WERI-Rb-1 (cell line): ENCODE data around the gene SEC31A.

Experiments used
- DNase-seq: peaks from one replicate; pipeline ENCODE4 v3.0.0-alpha.2; 2020
- H3K27ac ChIP-seq: fragments of 250-450 bp; sonication (Bioruptor Pico); 2 replicates; pipeline ENCODE4 v1.5.1; 2020; ENCODE audit warnings: mild to moderate bottlenecking, moderate library complexity
- H3K27me3 ChIP-seq: fragments of 250-450 bp; sonication (Bioruptor Pico); 2 replicates; pipeline ENCODE4 v1.5.1; 2021; ENCODE audit warnings: mild to moderate bottlenecking, low read depth, moderate library complexity; ENCODE audit not compliant: insufficient read depth, severe bottlenecking
- H3K36me3 ChIP-seq: fragments of 250-450 bp; sonication (Bioruptor Pico); 2 replicates; pipeline ENCODE4 v1.5.1; 2020; ENCODE audit warnings: mild to moderate bottlenecking, moderate library complexity
- H3K4me3 ChIP-seq: 2 replicates; pipeline ENCODE4 v1.5.1; 2011; ENCODE audit warnings: low read depth, mild to moderate bottlenecking, control low read depth, low read length
- H3K9me3 ChIP-seq: fragments of 250-450 bp; sonication (Bioruptor Pico); 2 replicates; pipeline ENCODE4 v1.5.1; 2021; ENCODE audit warnings: mild to moderate bottlenecking, moderate library complexity; ENCODE audit not compliant: severe bottlenecking
- CTCF ChIP-seq: IDR thresholded peaks from 2 replicates; pipeline ENCODE4 v1.5.1; 2011; ENCODE audit warnings: low read depth, mild to moderate bottlenecking, control low read depth, inconsistent platforms, low read length

SEC31A gene

GRCh38 chr4:82899374-82900065 is 8.6 kb upstream of the SEC31A start:
- peak overlapping the region; percentile 100 for H3K4me3 ChIP-seq
- no peak for TF ChIP-seq CTCF
- peak overlapping the region; percentile 94 for H3K27ac ChIP-seq
- H3K27me3 ChIP-seq, result no peaks in the 10 kb centered on the region
- no peak for DNase-seq
- no peaks in the 10 kb centered on the region for H3K9me3 ChIP-seq
- peaks cover 50% of the 10 kb centered on the region for H3K36me3 ChIP-seq

- Histone ChIP-seq H3K27ac (no peak overlapping the region), H3K36me3 (peaks cover 58% of the 10 kb centered on the region), H3K27me3 (no peaks in the 10 kb centered on the region), H3K4me3 (peak overlapping the region; percentile 100), H3K9me3 (no peaks in the 10 kb centered on the region)
- no peak for DNase-seq
- TF ChIP-seq CTCF, result no peak
These were observed 7.6 kb upstream of the SEC31A start for GRCh38 chr4:82898322-82899243.

GRCh38 chr4:82896755-82897154 is 5.8 kb upstream of the SEC31A start:
- no peaks in the 10 kb centered on the region for H3K9me3 ChIP-seq
- H3K27ac ChIP-seq, result no peak overlapping the region
- TF ChIP-seq CTCF, result no peak
- H3K4me3 ChIP-seq, result no peak overlapping the region
- peaks cover 69% of the 10 kb centered on the region for H3K36me3 ChIP-seq
- DNase-seq, result no peak
- H3K27me3 ChIP-seq, result no peaks in the 10 kb centered on the region

GRCh38 chr4:82893942-82894341 is 3.0 kb upstream of the SEC31A start:
- Histone ChIP-seq H3K27me3 (no peaks in the 10 kb centered on the region), H3K36me3 (peaks cover 59% of the 10 kb centered on the region), H3K27ac (no peak overlapping the region), H3K4me3 (no peak overlapping the region), H3K9me3 (no peaks in the 10 kb centered on the region)
- DNase-seq, result no peak
- no peak for TF ChIP-seq CTCF

- H3K4me3 ChIP-seq, result no peak overlapping the region
- no peaks in the 10 kb centered on the region for H3K9me3 ChIP-seq
- no peak for DNase-seq
- H3K27me3 ChIP-seq, result no peaks in the 10 kb centered on the region
- H3K27ac ChIP-seq, result no peak overlapping the region
- no peak for TF ChIP-seq CTCF
- H3K36me3 ChIP-seq, result peaks cover 47% of the 10 kb centered on the region
These were observed 1.5 kb upstream of the SEC31A start for GRCh38 chr4:82892467-82892802.
